ENCODE measurements around the gene KIF26B.
"Not testable (repeated sequence)": the region's sequence is repeated elsewhere in the genome, so short reads cannot be mapped to it uniquely, and the experiment has no call there.

Gene KIF26B

GRCh38 chr1:245671349-245671748 lies 516.6 kb downstream of the KIF26B start:
- DNase-seq: no peak

GRCh38 chr1:245671966-245672767 lies 517.4 kb downstream of the KIF26B start:
- DNase-seq: no peak

- DNase-seq: not testable (repeated sequence)
These were observed 518.3 kb downstream of the KIF26B start for GRCh38 chr1:245672836-245673656.

GRCh38 chr1:245673881-245674414 lies 519.2 kb downstream of the KIF26B start:
- DNase-seq: no peak

GRCh38 chr1:245677461-245678240 lies 522.9 kb downstream of the KIF26B start:
- DNase-seq: no peak

GRCh38 chr1:245678860-245679411 lies 524.2 kb downstream of the KIF26B start:
- no peak for DNase-seq

GRCh38 chr1:245679821-245680780 lies 525.3 kb downstream of the KIF26B start:
- DNase-seq: no peak

- no peak for DNase-seq
These were observed 528.1 kb downstream of the KIF26B start for GRCh38 chr1:245682638-245683628.

- no peak for DNase-seq
These were observed 528.9 kb downstream of the KIF26B start for GRCh38 chr1:245683676-245684075.

- no peak for DNase-seq
These were observed 529.4 kb downstream of the KIF26B start for GRCh38 chr1:245684166-245684565.

GRCh38 chr1:245684571-245684970 lies 529.8 kb downstream of the KIF26B start:
- DNase-seq: no peak

GRCh38 chr1:245685111-245685810 lies 530.5 kb downstream of the KIF26B start:
- DNase-seq: no peak

- no peak for DNase-seq
These were observed 531.2 kb downstream of the KIF26B start for GRCh38 chr1:245686006-245686405.

GRCh38 chr1:245686446-245687030 lies 531.8 kb downstream of the KIF26B start:
- no peak for DNase-seq

- no peak for DNase-seq
These were observed 532.4 kb downstream of the KIF26B start for GRCh38 chr1:245687152-245687635.

GRCh38 chr1:245687636-245688535 lies 533.1 kb downstream of the KIF26B start:
- DNase-seq: no peak
